Measurements from ENCODE around the gene SCN2A.

DNA sequence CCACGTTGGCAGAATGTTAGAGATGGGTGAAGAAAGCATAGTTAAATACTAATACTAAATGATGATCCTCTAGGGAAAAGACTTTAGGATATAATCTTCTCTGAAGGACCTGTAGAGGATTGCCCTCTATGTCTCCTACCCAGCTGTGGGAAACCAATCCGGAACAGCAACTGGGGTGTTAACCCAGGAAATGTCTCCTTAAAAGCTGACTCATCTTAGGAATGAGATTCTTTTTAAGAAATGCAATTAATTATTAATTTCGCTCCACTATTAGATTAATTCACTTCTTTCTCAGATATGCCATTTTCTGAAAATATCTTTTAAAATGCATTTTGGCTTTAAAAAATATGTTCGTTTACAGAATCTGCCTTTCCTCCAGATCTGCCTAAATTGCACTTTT, 42.8 kb upstream of the SCN2A start:
- TF ChIP-seq, protein P1, sequence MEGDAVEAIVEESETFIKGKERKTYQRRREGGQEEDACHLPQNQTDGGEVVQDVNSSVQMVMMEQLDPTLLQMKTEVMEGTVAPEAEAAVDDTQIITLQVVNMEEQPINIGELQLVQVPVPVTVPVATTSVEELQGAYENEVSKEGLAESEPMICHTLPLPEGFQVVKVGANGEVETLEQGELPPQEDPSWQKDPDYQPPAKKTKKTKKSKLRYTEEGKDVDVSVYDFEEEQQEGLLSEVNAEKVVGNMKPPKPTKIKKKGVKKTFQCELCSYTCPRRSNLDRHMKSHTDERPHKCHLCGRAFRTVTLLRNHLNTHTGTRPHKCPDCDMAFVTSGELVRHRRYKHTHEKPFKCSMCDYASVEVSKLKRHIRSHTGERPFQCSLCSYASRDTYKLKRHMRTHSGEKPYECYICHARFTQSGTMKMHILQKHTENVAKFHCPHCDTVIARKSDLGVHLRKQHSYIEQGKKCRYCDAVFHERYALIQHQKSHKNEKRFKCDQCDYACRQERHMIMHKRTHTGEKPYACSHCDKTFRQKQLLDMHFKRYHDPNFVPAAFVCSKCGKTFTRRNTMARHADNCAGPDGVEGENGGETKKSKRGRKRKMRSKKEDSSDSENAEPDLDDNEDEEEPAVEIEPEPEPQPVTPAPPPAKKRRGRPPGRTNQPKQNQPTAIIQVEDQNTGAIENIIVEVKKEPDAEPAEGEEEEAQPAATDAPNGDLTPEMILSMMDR (IDR thresholded peaks at IDR 0.05) = no peak
- no peak for TF ChIP-seq POLR2A (IDR thresholded peaks at IDR 0.05)

All from body of pancreas (tissue), 4 donors.